Left ventricle myocardium superior (tissue), 1 donor: ENCODE measurements around the gene NOC4L. TPM values are rescaled to one million over a fixed set of nuclear protein-coding genes. Genes with fewer than 3 reads are reported as not detected.
"Not testable (repeated sequence)": the region's sequence is repeated elsewhere in the genome, so short reads cannot be mapped to it uniquely, and the experiment has no call there.

Source experiments
- ATAC-seq: fragments of 200-7000 bp; cut with Tn5 transposase; one replicate; pipeline ENCODE4 v1.9.1; 2020; ENCODE audit warnings: mild to moderate bottlenecking, moderate library complexity
- DNase-seq: peaks from one replicate; pipeline ENCODE4 v3.0.0-alpha.2; 2020
- intact Hi-C: fragments of 100-400 bp; cut with micrococcal nuclease; formaldehyde crosslinking; loops from one replicate; pipeline ENCODE4 v1.11.0; 2022
- total RNA-seq: library from RNA; stranded (reverse); fragmentation: NEBNext Ultra II Directional; extraction: Animal tissue kit (Norgen Biotek cat#: 25700); gene quantifications from one replicate; pipeline ENCODE4 v1.2.1, GENCODE V29; 2021
- donor health status: DM: no; HTN: yes; CAD: no; lungs with severe emphysema.

The NOC4L gene
- total RNA-seq, 1 donor from 2014 or later = 12.1 TPM

- ATAC-seq (no peak), DNase-seq (no peak)
- intact Hi-C loops = no loop called here
Measured at GRCh38 chr12:132118876-132119275, 25.4 kb upstream of the NOC4L start.

DNA sequence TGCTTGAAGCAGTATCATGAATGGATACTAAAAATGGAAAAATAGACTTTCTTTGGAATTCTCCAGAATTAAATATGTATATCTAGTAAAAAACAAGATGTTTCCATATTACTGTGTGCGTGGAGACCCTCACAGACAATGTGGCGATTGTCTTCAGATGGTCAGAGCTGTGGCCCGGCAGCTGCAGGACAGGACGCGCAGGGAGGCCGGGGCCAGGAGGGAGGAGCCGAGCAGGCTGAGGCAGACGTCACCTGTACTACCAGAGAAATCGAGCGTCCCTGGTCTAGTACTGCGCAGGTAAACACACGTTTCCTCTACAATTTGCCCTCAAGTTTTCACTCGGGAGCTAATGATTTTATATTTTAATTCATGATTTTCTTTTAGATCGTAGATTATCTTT is 23.0 kb upstream of the NOC4L start:
- no peak for ATAC-seq
- DNase-seq = no peak
- intact Hi-C loops = no loop called here

- intact Hi-C loops = no loop called here
- ATAC-seq (no peak), DNase-seq (no peak)
Measured at GRCh38 chr12:132123970-132124765, 20.1 kb upstream of the NOC4L start.

DNA sequence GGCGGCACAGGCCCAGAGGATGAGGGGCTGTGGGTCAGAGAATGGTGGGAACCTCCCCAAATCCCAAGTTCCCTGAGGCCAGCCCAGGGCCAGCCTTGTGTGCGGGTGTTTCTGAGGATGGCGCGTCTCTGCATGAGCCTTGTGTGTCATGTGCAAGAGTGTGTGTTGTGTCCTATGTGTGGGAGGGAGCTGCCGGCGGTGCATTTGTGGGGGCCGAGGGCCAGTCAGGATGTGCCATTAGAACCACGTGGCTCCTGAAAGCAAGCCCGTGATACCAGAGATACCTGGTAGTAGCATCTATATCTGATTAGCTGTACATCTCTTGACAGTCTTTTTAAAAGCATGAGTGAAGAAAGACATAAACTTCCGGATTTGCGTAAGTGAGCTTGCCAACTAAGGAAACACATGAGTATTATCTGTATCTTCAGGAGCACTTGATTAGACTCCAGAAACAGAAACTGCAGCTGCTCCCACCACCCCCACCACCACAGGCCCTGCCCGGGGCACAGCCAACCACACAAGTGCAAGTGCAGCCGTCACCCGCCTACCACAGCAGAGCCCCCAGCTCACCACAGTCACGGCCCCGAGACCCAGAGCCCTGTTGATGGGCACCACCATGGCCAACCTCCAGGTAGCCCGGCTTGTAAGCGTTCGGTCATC is 19.4 kb upstream of the NOC4L start:
- intact Hi-C loops = no loop called here
- DNase-seq (no peak), ATAC-seq (no peak)

GRCh38 chr12:132125736-132126135 is 18.5 kb upstream of the NOC4L start:
- intact Hi-C loops = no loop called here
- DNase-seq (no peak), ATAC-seq (no peak)

DNA sequence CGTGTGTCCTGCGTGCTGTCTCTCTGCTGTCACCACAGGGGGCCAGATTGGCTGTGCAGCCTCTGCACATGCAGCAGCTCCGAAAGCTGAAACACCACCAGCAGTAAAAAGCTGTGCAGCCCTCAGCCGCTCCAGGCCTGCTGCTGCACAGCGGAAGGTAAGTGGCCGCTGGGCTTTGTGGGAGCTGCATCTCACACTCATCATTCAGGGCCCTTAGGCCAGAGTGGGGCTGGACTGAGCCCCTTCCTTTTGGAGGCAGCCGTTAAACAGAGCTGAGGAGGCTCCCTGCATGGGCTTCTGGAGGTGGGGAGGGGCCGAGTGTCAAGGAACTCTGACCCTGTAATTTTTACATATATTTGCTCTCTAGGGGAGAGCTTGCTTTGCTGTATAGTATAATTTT is 17.2 kb upstream of the NOC4L start:
- intact Hi-C loops = no loop called here
- no peak for DNase-seq
- no peak for ATAC-seq

DNA sequence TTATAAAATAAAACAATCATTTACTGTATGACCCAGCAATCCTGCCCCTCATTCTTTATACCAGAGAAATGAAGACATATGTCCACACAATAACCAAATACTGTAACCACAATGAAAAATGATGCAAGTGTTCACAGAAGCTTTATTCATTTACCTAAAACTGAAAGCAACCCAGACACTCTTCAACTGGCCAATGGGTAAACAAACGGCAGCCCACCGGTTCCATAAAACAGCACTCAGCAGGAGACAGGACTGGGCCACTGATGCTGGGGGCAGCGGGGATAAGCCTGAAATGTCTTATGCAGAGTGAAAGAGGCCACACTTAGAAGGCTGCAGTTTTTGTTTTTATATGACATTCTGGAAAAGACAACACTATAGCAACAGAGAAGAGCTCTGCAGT is 15.2 kb upstream of the NOC4L start:
- ATAC-seq (no peak), DNase-seq (no peak)
- intact Hi-C loops = no loop called here

GRCh38 chr12:132130690-132131089 is 13.6 kb upstream of the NOC4L start:
- ATAC-seq (no peak), DNase-seq (no peak)
- intact Hi-C loops = no loop called here

DNA sequence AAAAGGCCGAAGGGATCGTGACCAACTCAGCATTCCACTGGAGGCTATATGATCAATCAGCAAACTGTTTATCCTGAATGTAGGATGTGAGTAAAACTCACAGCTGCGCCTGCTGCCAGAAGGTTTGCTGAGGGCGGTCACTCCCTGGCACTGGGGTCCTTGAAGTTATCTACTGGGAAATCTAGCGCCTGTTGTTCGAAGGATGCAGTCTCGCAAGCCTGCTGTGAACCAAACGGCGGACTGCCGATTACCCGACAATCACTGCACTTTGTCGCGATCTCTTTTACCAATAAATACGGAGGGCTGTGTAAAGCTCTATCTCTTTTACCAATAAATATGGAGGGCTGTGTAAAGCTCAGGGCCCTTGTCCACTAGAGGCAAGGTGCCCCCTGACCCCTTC is 13.0 kb upstream of the NOC4L start:
- intact Hi-C loops = no loop called here
- no peak for ATAC-seq
- DNase-seq = no peak

GRCh38 chr12:132131952-132132351 is 12.3 kb upstream of the NOC4L start:
- DNase-seq (no peak), ATAC-seq (no peak)
- intact Hi-C loops = no loop called here

DNA sequence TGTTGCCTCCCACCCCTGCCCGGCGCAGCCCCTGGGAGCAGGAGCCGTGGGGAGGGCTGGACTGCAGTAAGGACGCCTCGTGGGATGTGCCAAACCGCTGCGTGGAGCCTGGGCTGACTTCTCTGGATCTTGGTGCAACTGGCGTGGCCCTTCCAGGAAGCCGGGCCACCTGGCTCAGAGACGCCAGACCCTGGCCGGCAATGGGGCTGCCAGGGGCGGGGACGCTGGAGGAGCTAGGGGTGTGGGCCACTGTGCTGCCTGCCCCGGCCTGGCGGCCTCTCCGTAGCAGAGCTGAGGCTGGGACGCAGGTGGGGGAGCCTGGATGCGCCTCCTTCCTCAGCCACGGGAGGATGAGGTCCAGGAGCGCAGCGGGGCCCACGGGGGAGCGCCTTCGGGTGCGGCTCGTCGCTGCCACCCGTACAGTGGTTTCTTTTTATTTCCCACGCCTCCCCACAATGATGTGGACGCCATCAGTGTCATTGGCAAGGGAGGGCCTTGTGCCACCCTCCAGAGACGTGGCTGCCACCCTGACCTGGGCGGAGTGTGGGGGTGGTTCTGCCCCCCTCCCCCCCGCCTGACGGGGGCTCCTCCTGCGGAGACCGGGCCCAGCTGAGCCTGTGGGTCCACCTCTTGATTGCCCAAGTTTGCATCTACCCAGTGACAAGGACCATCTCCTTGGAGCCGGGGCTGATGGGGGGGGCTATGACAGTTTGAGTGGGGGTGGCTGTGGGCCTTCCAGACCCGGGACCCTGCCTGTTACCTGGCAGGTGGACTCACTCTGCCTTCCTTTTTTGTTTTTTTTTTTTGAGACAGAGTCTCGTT is 11.4 kb upstream of the NOC4L start:
- no peak for DNase-seq
- intact Hi-C loops = no loop called here
- no peak for ATAC-seq

GRCh38 chr12:132133952-132134652 is 10.2 kb upstream of the NOC4L start:
- intact Hi-C loops = no loop called here
- DNase-seq (no peak), ATAC-seq (no peak)

DNA sequence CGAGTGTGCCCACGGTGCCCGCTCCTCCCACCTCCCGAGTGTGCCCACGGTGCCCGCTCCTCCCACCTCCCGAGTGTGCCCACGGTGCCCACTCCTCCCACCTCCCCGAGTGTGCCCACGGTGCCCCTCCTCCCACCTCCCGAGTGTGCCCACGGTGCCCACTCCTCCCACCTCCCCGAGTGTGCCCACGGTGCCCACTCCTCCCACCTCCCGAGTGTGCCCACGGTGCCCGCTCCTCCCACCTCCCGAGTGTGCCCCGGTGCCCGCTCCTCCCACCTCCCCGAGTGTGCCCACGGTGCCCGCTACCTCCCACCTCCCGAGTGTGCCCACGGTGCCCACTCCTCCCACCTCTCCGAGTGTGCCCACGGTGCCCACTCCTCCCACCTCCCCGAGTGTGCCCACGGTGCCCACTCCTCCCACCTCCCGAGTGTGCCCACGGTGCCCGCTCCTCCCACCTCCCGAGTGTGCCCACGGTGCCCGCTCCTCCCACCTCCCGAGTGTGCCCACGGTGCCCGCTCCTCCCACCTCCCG is 9.5 kb upstream of the NOC4L start:
- DNase-seq, ATAC-seq, intact Hi-C loops: not testable (repeated sequence)

GRCh38 chr12:132136226-132136625 is 8.0 kb upstream of the NOC4L start:
- DNase-seq = not testable (repeated sequence)

GRCh38 chr12:132137483-132138125 is 6.7 kb upstream of the NOC4L start:
- ATAC-seq = no peak
- DNase-seq = no peak
- intact Hi-C loops = no loop called here

More at GRCh38 chr12:132136226-132136625, 8.0 kb upstream of the NOC4L start:
- ATAC-seq, intact Hi-C loops: not testable (repeated sequence)

DNA sequence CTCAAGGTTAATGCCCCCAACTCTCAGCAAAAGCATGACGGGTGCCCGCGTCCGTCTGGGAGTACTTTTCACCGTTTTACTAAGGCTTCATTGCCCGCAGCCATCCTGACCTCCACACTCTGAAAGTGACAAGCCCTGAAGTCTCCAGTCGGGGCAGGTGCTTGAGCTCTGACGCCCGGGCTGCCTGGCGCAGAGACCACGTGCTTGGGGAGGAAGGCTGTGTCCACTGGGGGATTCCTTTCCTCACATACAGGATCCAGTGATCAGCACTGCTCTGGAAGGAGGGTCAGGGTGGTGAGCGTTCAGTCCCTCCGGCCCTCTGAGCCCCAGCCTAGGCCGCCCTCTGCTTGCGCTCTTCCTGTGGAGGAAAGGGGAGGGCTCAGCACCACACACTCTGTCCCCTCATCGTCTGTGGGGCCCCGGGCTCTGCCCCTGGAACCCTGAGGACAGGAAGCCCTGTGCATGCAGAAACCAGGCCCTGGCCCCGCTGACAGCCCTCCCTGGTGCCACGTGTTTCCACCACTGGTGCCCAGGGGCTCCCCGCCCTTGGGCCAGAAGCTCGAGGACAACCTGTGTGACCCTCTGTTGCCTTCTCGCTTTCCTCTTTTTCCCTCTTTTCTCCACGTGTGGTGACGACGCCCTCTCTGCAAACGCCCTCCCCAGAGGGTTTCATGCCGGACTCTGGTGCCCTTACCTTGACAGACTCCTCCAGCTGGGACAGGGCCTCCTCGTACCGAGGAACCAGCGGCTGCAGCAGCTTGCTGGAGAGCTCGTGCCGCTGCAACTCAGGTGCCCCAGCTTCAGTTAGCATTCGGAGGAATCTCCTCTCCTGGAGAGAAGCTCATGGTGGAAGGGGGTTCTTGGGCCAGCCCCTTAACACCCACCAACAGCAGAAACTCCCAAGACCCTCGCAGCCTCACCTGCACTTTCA is 5.1 kb upstream of the NOC4L start:
- no peak for ATAC-seq
- intact Hi-C loops = no loop called here
- no peak for DNase-seq

DNA sequence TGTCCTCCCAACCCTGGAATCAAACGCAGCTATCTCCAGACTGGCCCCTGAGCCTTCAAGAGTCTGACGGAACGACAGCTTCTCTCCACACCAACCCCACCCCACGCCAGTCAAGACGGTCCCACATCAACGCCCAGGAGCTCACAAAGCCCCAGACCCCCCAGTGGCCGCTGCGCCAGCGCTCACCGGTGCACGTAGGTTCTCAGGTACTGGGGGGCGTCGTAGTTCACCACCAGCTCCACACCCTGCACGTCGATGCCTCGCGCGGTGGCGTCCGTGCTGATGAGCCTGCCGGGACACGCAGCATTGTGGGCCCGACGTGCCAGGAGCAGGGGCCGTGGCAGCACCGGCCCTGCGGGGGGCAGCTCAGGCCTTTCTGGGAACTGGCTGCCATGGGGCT is 4.3 kb upstream of the NOC4L start:
- DNase-seq (no peak), ATAC-seq (no peak)
- intact Hi-C loops = no loop called here

DNA sequence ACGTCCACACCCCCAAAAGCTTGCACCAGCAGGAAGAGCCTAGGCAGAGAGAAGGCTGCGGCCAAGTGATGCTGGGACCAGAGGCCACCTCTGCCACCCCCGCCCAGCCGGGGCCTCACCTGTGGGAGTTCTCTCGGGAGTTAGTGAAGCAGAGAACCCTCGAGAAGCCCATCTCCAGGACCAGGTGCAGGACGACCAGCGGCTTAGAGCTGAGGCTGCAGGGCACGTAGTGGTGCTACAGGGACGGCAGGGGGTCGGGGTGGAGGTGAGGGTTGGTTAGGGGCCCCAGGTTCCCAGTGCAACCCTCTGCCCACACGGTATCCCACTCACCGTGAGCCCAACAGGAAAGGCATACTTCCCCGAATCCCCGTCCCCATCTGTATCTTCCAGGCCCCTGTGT is 3.8 kb upstream of the NOC4L start:
- no peak for ATAC-seq
- DNase-seq = no peak
- intact Hi-C loops = no loop called here
